Brain microvascular endothelial cell (primary cell): Measurements from ENCODE around the gene EDA.
"Not testable (repeated sequence)": the region's sequence is repeated elsewhere in the genome, so short reads cannot be mapped to it uniquely, and the experiment has no call there.

ENCODE experiments used
- DNase-seq: peaks from one replicate; pipeline ENCODE4 v3.0.0-alpha.2; 2020
- H3K27ac ChIP-seq: fragments of 250-450 bp; sonication (Bioruptor Pico); 2 replicates; pipeline ENCODE4 v1.5.1; 2020; ENCODE audit warnings: mild to moderate bottlenecking, moderate library complexity
- H3K27me3 ChIP-seq: fragments of 250-450 bp; sonication (Bioruptor Pico); replicated peaks from 2 replicates; pipeline ENCODE4 v1.5.1; 2020; ENCODE audit warnings: mild to moderate bottlenecking
- H3K36me3 ChIP-seq: fragments of 250-450 bp; sonication (Bioruptor Pico); replicated peaks from 2 replicates; pipeline ENCODE4 v1.5.1; 2020; ENCODE audit warnings: mild to moderate bottlenecking
- H3K4me3 ChIP-seq: 2 replicates; pipeline ENCODE4 v1.5.1; 2011; ENCODE audit warnings: low read depth, mild to moderate bottlenecking, control low read depth, low read length, moderate library complexity
- in situ Hi-C: cut with HindIII; loops from 2 replicates; pipeline ENCODE4 v1.10.0; 2017; ENCODE audit warnings: low sequenced_read_pairs, low pct_ligation_motif_present
- TF ChIP-seq, protein P1 (sequence below): IDR thresholded peaks from 2 replicates; pipeline ENCODE4 v1.5.1; 2011; ENCODE audit warnings: low read depth, mild to moderate bottlenecking, moderate library complexity, low read length, control low read depth, inconsistent platforms; ENCODE audit errors: missing control alignments

The EDA gene

DNA sequence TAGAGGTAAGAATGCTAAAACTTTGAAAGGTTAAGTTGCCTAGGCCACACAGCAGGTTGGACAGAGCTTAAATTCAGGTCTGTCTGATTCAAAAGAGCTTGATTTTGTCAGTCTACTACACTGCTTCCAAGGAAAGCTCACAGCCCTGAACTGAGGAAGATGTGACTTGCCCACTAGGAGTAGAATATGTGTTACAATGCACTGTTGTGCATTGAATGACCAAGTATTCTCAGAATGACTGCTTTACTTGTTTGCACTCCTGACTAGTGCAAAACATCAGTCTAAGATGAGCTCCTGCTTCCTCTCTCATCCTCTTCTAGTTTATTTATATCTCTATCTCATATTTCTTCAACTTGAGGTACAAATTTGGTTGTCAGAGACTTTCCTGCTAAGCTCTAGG, 377.6 kb downstream of the EDA start:
- Histone ChIP-seq H3K27me3 (no peaks in the 10 kb centered on the region), H3K4me3 (no peak overlapping the region), H3K36me3 (no peaks in the 10 kb centered on the region), H3K27ac (no peak overlapping the region)
- no peak for DNase-seq
- TF ChIP-seq, protein P1, sequence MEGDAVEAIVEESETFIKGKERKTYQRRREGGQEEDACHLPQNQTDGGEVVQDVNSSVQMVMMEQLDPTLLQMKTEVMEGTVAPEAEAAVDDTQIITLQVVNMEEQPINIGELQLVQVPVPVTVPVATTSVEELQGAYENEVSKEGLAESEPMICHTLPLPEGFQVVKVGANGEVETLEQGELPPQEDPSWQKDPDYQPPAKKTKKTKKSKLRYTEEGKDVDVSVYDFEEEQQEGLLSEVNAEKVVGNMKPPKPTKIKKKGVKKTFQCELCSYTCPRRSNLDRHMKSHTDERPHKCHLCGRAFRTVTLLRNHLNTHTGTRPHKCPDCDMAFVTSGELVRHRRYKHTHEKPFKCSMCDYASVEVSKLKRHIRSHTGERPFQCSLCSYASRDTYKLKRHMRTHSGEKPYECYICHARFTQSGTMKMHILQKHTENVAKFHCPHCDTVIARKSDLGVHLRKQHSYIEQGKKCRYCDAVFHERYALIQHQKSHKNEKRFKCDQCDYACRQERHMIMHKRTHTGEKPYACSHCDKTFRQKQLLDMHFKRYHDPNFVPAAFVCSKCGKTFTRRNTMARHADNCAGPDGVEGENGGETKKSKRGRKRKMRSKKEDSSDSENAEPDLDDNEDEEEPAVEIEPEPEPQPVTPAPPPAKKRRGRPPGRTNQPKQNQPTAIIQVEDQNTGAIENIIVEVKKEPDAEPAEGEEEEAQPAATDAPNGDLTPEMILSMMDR = no peak
- in situ Hi-C loops = no loop called here

DNA sequence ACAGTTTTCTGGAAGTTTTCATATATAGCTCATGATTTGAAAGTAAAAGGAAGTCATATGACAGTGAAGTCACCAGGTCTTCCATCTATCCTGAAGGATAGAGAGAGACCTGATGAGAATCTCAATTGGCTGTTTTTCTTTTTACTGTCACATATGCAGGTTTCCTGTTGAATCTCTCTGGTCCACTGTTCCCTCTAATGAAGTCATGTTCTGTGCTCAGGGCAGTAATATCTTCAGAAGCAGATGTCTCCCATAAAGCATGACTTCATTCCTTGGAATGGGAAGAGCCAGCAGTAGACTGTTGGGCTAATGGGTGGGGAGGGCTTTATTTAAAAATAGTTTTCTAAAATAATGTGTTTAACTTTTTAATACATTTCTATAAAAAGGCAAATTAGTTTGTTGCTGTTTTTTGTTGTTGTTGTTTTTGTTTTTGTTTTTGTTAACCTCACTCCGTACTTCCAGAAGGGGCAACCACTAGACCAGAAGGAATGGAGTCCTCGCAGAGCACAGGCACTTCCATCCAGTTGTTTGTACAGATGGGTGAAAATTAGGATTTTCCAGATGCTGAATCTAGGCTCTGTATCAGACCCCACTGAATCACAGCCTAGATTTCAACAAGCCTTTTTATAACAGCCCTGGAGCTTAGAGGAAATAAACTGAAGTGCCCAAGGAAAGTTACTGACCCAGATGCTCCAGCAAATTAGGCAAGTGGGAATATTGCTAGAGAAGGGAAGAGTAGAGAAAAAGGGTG, 379.6 kb downstream of the EDA start:
- TF ChIP-seq, protein P1 = no peak
- Histone ChIP-seq H3K36me3 (no peaks in the 10 kb centered on the region), H3K4me3 (no peak overlapping the region), H3K27me3 (no peaks in the 10 kb centered on the region), H3K27ac (no peak overlapping the region)
- in situ Hi-C loops = no loop called here
- no peak for DNase-seq

DNA sequence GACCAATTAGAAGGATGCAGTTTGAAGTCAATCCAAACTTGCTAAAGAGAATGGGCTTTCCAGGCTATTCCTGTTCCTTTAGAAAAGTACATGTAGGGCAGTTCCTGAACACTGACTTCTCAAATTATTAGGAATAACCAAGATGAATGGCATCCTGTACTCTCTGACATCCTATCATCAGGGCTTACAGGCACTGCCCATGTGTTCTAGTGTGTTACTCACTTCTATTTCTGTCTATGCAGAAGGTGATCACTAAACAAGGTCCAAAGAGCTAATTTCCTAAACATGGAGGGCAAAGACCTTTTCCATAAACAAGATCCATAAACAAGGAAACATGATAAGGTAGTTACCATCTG, 380.2 kb downstream of the EDA start:
- H3K27ac ChIP-seq = no peak overlapping the region
- in situ Hi-C loops = no loop called here
- H3K4me3 ChIP-seq = no peak overlapping the region
- H3K27me3 ChIP-seq = no peaks in the 10 kb centered on the region
- DNase-seq = no peak
- TF ChIP-seq, protein P1 = no peak
- no peaks in the 10 kb centered on the region for H3K36me3 ChIP-seq

DNA sequence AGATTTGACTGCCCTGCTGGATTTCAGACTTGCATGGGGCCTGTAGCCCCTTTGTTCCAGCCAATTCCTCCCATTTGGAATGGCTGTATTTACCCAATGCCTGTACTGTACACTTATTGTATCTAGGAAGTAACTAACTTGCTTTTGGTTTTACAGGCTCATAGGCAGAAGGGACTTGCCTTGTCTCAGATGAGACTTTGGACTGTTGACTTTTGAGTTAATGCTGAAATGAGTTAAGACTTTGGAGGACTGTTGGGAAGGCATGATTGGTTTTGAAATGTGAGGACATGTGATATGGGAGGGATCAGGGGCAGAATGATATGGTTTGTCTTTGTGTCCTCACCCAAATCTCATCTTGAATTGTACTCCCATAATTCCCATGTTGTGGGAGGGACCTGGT, 382.4 kb downstream of the EDA start:
- DNase-seq, in situ Hi-C loops, H3K27me3 ChIP-seq, H3K27ac ChIP-seq, H3K4me3 ChIP-seq, H3K36me3 ChIP-seq: not testable (repeated sequence)

DNA sequence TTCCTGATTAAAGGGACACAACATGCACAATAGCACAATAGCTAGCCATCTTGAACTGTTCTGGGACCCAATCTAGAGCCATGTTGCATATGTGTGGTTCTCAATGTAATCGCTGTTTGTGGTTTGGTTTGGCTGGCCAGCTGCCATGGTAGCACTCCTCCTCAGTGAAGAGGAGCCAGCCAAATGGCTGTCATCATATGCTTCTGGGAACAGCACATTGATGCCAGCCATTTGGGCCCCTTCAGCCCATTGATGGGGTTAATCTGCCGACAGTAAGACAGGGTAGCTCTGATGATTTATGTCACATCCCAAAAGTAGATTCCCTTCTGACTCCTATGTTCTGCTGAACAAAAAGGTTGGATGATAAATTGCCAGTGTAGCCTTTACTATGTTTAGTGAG, 385.4 kb downstream of the EDA start:
- no peaks in the 10 kb centered on the region for H3K27me3 ChIP-seq
- H3K36me3 ChIP-seq = no peaks in the 10 kb centered on the region
- DNase-seq = no peak
- in situ Hi-C loops = no loop called here
- no peak overlapping the region for H3K4me3 ChIP-seq
- no peak overlapping the region for H3K27ac ChIP-seq
- TF ChIP-seq, protein P1 = no peak

DNA sequence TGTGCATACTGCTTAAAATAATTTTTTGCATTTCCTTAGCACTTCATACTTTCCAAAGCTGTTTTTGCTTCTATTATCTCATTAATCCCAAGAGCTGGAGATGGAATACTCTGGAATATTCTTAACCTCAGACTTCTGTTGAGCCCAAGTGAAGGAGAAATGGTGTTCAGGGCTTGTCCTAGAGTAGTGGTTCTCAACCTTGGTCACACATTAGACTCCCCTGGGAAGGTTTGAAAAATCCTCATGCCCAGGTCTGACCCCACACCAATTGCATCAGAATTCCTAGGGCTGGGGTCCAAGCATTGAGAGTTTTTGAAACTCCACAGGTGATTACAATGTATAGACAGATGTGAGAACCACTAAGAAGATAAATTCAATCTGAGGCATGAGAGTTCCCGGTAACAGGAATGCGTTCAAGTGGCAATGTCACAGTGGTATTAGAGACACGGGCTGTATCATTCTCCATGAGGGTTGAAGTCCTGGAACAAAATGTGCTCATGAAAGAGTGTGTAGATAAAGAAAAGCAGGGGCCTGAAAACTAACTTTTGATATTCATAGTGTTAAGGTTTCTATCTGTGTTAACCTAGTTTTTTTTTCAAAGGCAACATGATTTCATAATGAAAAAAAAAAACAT, 385.9 kb downstream of the EDA start:
- Histone ChIP-seq H3K4me3 (no peak overlapping the region), H3K36me3 (no peaks in the 10 kb centered on the region), H3K27me3 (no peaks in the 10 kb centered on the region), H3K27ac (no peak overlapping the region)
- no peak for DNase-seq
- in situ Hi-C loops = no loop called here
- TF ChIP-seq, protein P1 = no peak
